Neural progenitor cell (in vitro differentiated cells): ENCODE results near the gene SPEF1. TPM values are rescaled to one million over a fixed set of nuclear protein-coding genes. Genes with fewer than 3 reads are reported as not detected.

Experiments used
- DNase-seq: peaks from one replicate; pipeline ENCODE4 v3.0.0-alpha.2; 2016; ENCODE audit warnings: low spot score
- H2AFZ ChIP-seq: fragments of 200-600 bp; sonication (generic); replicated peaks from 2 replicates; pipeline ENCODE4 v1.6.1; 2016; ENCODE audit warnings: antibody characterized with exemption
- H3F3A ChIP-seq: fragments of 200-600 bp; sonication (generic); 2 replicates; pipeline ENCODE4 v1.6.1; 2016; ENCODE audit warnings: antibody characterized with exemption, low read depth
- H3K27ac ChIP-seq: fragments of 200-600 bp; sonication (generic); 2 replicates; pipeline ENCODE4 v1.5.1; 2016; ENCODE audit warnings: mild to moderate bottlenecking
- H3K27me3 ChIP-seq: fragments of 200-600 bp; sonication (generic); 2 replicates; pipeline ENCODE4 v1.6.1; 2016; ENCODE audit warnings: mild to moderate bottlenecking, moderate library complexity
- H3K36me3 ChIP-seq: fragments of 200-600 bp; sonication (generic); 2 replicates; pipeline ENCODE4 v1.5.1; 2016
- H3K4me1 ChIP-seq: fragments of 200-600 bp; sonication (generic); 2 replicates; pipeline ENCODE4 v1.6.1; 2016; ENCODE audit warnings: mixed run types
- H3K4me2 ChIP-seq: fragments of 200-600 bp; sonication (generic); 2 replicates; pipeline ENCODE4 v1.6.1; 2016
- H3K4me3 ChIP-seq: fragments of 200-600 bp; sonication (generic); 2 replicates; pipeline ENCODE4 v1.5.1; 2016
- H3K79me2 ChIP-seq: fragments of 200-600 bp; sonication (generic); 2 replicates; pipeline ENCODE4 v1.6.1; 2016; ENCODE audit warnings: low read depth
- H3K9ac ChIP-seq: fragments of 200-600 bp; sonication (generic); 2 replicates; pipeline ENCODE4 v1.6.1; 2016
- H3K9me3 ChIP-seq: fragments of 200-600 bp; sonication (generic); 2 replicates; pipeline ENCODE4 v1.5.1; 2016; ENCODE audit warnings: low read depth
- H4K20me1 ChIP-seq: fragments of 200-600 bp; sonication (generic); 2 replicates; pipeline ENCODE4 v1.6.1; 2016; ENCODE audit warnings: low read depth
- H3K27ac Mint-ChIP-seq: 3 replicates; pipeline ENCODE4 v1.8.0; 2021; ENCODE audit warnings: mixed read lengths
- H3K27me3 Mint-ChIP-seq: 2 replicates; pipeline ENCODE4 v1.8.0; 2022; ENCODE audit warnings: low read depth, mild to moderate bottlenecking, inconsistent platforms, moderate library complexity, mixed read lengths; ENCODE audit not compliant: insufficient read depth
- H3K36me3 Mint-ChIP-seq: 3 replicates; pipeline ENCODE4 v1.8.0; 2021; ENCODE audit warnings: mixed read lengths
- H3K4me1 Mint-ChIP-seq: 3 replicates; pipeline ENCODE4 v1.8.0; 2021; ENCODE audit warnings: mixed read lengths
- H3K4me3 Mint-ChIP-seq: 3 replicates; pipeline ENCODE4 v1.8.0; 2021; ENCODE audit warnings: mild to moderate bottlenecking, moderate library complexity, mixed read lengths
- H3K9me3 Mint-ChIP-seq: 3 replicates; pipeline ENCODE4 v1.8.0; 2020; ENCODE audit warnings: mixed read lengths
- CTCF ChIP-seq: fragments of 200-600 bp; sonication (generic); IDR thresholded peaks from 2 replicates; pipeline ENCODE4 v1.5.1; 2017; ENCODE audit warnings: antibody characterized with exemption, mild to moderate bottlenecking
- EZH2 ChIP-seq: fragments of 200-600 bp; sonication (generic); IDR thresholded peaks from 2 replicates; pipeline ENCODE4 v1.6.1; 2017; ENCODE audit warnings: antibody characterized with exemption, mild to moderate bottlenecking, moderate library complexity
- EZH2phosphoT487 ChIP-seq: fragments of 200-600 bp; sonication (generic); IDR thresholded peaks from 2 replicates; pipeline ENCODE4 v1.6.1; 2017; ENCODE audit warnings: antibody characterized with exemption
- total RNA-seq: library from RNA; depleted of rRNA; stranded (reverse); fragments of >200 nt; gene quantifications from 2 replicates; pipeline ENCODE4 v1.2.3, GENCODE V29; 2015; ENCODE audit warnings: low replicate concordance

The SPEF1 gene
- total RNA-seq, 1 donor from 2014 or later = 1.2 TPM

- Mint-ChIP-seq H3K36me3 (peaks cover 36% of the 10 kb centered on the region), H3K27ac (peak overlapping the region; percentile 94), H3K4me3 (peak overlapping the region; percentile 80), H3K4me1 (peaks cover 57% of the 10 kb centered on the region), H3K27me3 (peaks cover 14% of the 10 kb centered on the region), H3K9me3 (no peaks in the 10 kb centered on the region)
- Histone ChIP-seq H3K36me3 (no peaks in the 10 kb centered on the region), H3K79me2 (no peaks in the 10 kb centered on the region), H3K4me3 (no peak overlapping the region), H3K9me3 (no peaks in the 10 kb centered on the region), H3K27me3 (peaks cover 11% of the 10 kb centered on the region), H3F3A (peaks cover 30% of the 10 kb centered on the region), H2AFZ (no peak overlapping the region), H3K4me2 (peak overlapping the region; percentile 81), H4K20me1 (peaks cover 9% of the 10 kb centered on the region), H3K9ac (no peak overlapping the region), H3K4me1 (peaks cover 28% of the 10 kb centered on the region), H3K27ac (no peak overlapping the region)
- TF ChIP-seq EZH2 (no peak), EZH2phosphoT487 (no peak), CTCF (no peak)
- DNase-seq = no peak
These were observed 19.1 kb upstream of the SPEF1 start for GRCh38 chr20:3800256-3800877.

DNA sequence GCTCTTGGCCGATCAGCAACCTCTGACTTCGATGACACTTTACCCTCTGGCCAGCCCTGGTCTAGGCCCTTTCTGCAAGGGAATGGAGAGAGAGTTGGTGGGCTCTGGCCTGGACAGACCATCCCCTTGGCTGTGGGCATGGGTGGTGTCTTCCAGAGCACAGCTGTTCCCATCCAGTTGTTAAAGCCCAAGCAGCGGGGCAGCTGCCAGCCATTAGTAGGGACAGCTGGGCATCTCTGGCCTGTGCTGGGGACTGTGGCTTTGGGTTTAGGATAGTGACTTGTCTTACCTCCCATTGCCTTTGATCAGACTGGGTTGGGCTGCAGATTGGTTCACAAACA lies 17.6 kb upstream of the SPEF1 start:
- Mint-ChIP-seq H3K27me3 (peaks cover 19% of the 10 kb centered on the region), H3K27ac (peak overlapping the region; percentile 79), H3K9me3 (no peaks in the 10 kb centered on the region), H3K36me3 (peaks cover 25% of the 10 kb centered on the region), H3K4me1 (peaks cover 58% of the 10 kb centered on the region), H3K4me3 (peak overlapping the region; percentile 92)
- H3K79me2 ChIP-seq = no peaks in the 10 kb centered on the region
- peaks cover 28% of the 10 kb centered on the region for H3K4me1 ChIP-seq
- TF ChIP-seq EZH2 = no peak
- TF ChIP-seq EZH2phosphoT487 = no peak
- no peak for TF ChIP-seq CTCF
- H3K36me3 ChIP-seq = no peaks in the 10 kb centered on the region
- peak overlapping the region; percentile 44 for H3K4me2 ChIP-seq
- DNase-seq = no peak
- no peak overlapping the region for H3K9ac ChIP-seq
- no peak overlapping the region for H3K4me3 ChIP-seq
- no peak overlapping the region for H3K27ac ChIP-seq
- H3F3A ChIP-seq = peaks cover 30% of the 10 kb centered on the region
- H3K27me3 ChIP-seq = peaks cover 22% of the 10 kb centered on the region
- peaks cover 9% of the 10 kb centered on the region for H4K20me1 ChIP-seq
- H3K9me3 ChIP-seq = no peaks in the 10 kb centered on the region
- no peak overlapping the region for H2AFZ ChIP-seq

DNA sequence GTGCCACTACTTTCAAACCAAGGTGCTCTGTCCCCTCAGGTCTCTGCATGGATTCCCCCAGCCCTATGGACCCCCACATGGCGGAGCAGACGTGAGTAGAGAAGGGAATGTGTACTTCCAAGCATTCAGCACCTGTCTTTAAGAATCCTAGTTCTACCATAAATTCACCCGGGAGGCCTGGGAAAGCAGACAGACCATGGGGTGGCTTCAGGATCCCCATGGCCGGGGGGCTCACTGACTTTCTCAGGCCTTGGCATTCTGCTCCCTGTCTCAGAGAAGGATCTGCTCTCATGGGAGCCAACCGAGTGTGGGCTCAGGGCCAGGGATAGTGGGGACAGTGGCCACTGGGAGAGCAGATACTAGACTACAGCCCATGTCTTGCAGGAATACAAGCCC lies 17.1 kb upstream of the SPEF1 start:
- Histone ChIP-seq H3K27me3 (peaks cover 22% of the 10 kb centered on the region), H3K4me3 (no peak overlapping the region), H3K4me1 (peaks cover 28% of the 10 kb centered on the region), H3K27ac (no peak overlapping the region), H3K36me3 (no peaks in the 10 kb centered on the region), H3K4me2 (no peak overlapping the region), H3K79me2 (no peaks in the 10 kb centered on the region), H3K9ac (no peak overlapping the region), H3F3A (peaks cover 30% of the 10 kb centered on the region), H2AFZ (no peak overlapping the region), H4K20me1 (peaks cover 9% of the 10 kb centered on the region), H3K9me3 (no peaks in the 10 kb centered on the region)
- TF ChIP-seq CTCF (no peak), EZH2 (no peak), EZH2phosphoT487 (no peak)
- Mint-ChIP-seq H3K9me3 (no peaks in the 10 kb centered on the region), H3K27ac (peak overlapping the region; percentile 79), H3K4me3 (peak overlapping the region; percentile 92), H3K27me3 (peaks cover 17% of the 10 kb centered on the region), H3K4me1 (peaks cover 58% of the 10 kb centered on the region), H3K36me3 (peaks cover 20% of the 10 kb centered on the region)
- DNase-seq = no peak
